Esophagus (tissue), 2 donors: ENCODE results near the gene ZNF440. TPM values are rescaled to one million over a fixed set of nuclear protein-coding genes. Genes with fewer than 3 reads are reported as not detected.

Experiments used
- H3K27ac ChIP-seq, 2 donors: one replicate each; pipeline ENCODE4 v1.5.1; 2013; ENCODE audit warnings: low read depth in 2 of 2, mild to moderate bottlenecking in 2 of 2, inconsistent platforms in 1 of 2, low read length in 1 of 2, moderate library complexity in 1 of 2
- H3K27me3 ChIP-seq, 2 donors: one replicate each; pipeline ENCODE4 v1.6.1; 2013; ENCODE audit warnings: low read length in 2 of 2, control low read depth in 1 of 2, mild to moderate bottlenecking in 1 of 2; ENCODE audit not compliant: insufficient read depth in 2 of 2, control insufficient read depth in 1 of 2
- H3K36me3 ChIP-seq, 2 donors: one replicate each; pipeline ENCODE4 v1.6.1; 2013; ENCODE audit warnings: low read length in 1 of 2; ENCODE audit not compliant: control insufficient read depth in 2 of 2, insufficient read depth in 2 of 2
- H3K4me1 ChIP-seq, 2 donors: one replicate each; pipeline ENCODE4 v1.6.1; 2013; ENCODE audit warnings: low read length in 1 of 2; ENCODE audit not compliant: control insufficient read depth in 2 of 2, insufficient read depth in 2 of 2
- H3K4me3 ChIP-seq, 2 donors: one replicate each; pipeline ENCODE4 v1.5.1; 2013; ENCODE audit warnings: low read length in 2 of 2, mild to moderate bottlenecking in 2 of 2, low read depth in 1 of 2, moderate library complexity in 1 of 2
- H3K9me3 ChIP-seq, 2 donors: one replicate each; pipeline ENCODE4 v1.6.1; 2013; ENCODE audit warnings: mild to moderate bottlenecking in 2 of 2, low read depth in 1 of 2, low read length in 1 of 2, moderate library complexity in 1 of 2; ENCODE audit not compliant: control insufficient read depth in 2 of 2, insufficient read depth in 1 of 2
- WGBS, 2 donors: extraction: QIAGEN DNeasy Blood & Tissue Kit; methylation state at CpG; one replicate each; pipeline ENCODE4 v1.1.7; 2013; 5-methylcytosine and 5-hydroxymethylcytosine counted together
- polyA plus RNA-seq, 2 donors: library from polyadenylated mRNA; stranded (reverse); fragments of 200-250 nt; gene quantifications; one replicate each; pipeline ENCODE4 v1.2.3, GENCODE V29; 2013
- donor health status: healthy with polysubstance abuse.
- donor health status: Bipolar disorder and iron deficiency.

Gene ZNF440
- polyA plus RNA-seq, 2 donors: 5.1 to 16.1 TPM

DNA sequence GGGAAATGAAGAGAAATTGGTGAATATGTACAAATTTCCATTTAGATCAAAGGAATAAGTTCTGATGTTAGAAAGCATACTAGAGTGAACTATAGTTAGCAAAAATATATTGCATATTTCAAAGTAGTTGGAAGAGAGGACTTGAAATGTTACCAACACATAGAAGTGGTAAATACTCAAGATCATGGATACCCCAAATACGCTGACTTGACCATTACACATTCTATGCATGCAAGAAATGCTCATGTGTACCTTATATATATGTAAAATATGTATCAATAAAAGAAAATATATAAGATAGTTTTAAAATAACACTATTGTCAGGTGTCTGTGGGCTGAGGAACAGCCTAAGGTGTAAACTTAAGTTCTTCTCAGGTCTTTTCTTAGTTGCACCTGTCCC, 30.3 kb upstream of the ZNF440 start:
- Histone ChIP-seq H3K36me3 (peaks cover 13% of the 10 kb centered on the region in 2 donors), H3K9me3 (peaks cover 0 to 23% of the 10 kb centered on the region in 2 donors), H3K27ac (no peak overlapping the region), H3K4me1 (no peaks in the 10 kb centered on the region), H3K27me3 (no peaks in the 10 kb centered on the region), H3K4me3 (no peak overlapping the region)
- WGBS, 2 donors: 90 to 100% methylated on average over 1 of the region's 1 CpG

DNA sequence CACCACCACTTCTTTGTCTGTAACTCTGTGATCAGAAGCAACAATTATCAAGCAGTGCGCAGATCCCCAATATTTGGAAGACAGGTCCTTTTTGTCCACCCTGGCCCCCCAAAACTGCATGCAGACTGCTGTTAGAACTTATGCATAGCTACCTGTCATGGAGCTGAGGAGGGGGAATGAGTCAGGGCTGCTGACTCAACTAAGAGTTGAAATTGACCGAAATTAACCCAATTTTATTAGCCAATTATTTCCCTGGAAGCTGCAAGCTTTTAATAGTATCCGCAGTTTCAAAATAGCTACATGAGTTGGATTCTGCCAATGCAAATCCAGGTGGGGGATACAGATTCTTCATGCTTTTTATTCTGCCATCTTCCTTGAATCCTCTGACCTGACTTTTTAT, 29.7 kb upstream of the ZNF440 start:
- Histone ChIP-seq H3K4me3 (no peak overlapping the region), H3K27me3 (no peaks in the 10 kb centered on the region)
- WGBS, 2 donors: 94 to 97% methylated on average over 3 of the region's 3 CpGs

DNA sequence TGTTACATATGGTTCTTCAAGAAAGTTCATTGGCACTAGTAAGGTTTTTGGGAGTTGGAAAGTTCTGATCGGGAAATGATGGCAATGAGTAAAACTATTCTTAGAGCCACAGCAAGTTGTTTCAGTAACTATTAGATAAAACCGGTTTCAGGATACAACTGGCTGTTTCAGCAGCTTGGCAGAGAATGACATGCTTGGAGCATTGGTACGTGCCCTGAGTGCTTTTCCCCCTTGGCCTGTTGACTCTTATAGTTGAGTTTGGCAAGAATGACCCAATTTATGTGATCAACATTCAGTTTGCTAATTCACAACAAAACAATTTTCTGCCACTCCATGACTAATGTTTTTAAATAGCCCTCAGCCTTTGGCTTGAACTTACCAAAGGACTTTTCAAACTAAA, 26.5 kb upstream of the ZNF440 start:
- Histone ChIP-seq H3K4me1 (no peaks in the 10 kb centered on the region), H3K27me3 (no peaks in the 10 kb centered on the region), H3K4me3 (no peak overlapping the region), H3K9me3 (peaks cover 0 to 11% of the 10 kb centered on the region in 2 donors), H3K27ac (no peak overlapping the region), H3K36me3 (no peaks in the 10 kb centered on the region)
- WGBS, 2 donors: 75 to 83% methylated on average over 3 of the region's 3 CpGs

More for the DNA sequence above, 29.7 kb upstream of the ZNF440 start:
- H3K9me3 ChIP-seq: peaks cover 0 to 20% of the 10 kb centered on the region in 2 donors
- H3K4me1 ChIP-seq: no peaks in the 10 kb centered on the region
- H3K36me3 ChIP-seq: peaks cover 9 to 13% of the 10 kb centered on the region in 2 donors
- no peak overlapping the region for H3K27ac ChIP-seq

DNA sequence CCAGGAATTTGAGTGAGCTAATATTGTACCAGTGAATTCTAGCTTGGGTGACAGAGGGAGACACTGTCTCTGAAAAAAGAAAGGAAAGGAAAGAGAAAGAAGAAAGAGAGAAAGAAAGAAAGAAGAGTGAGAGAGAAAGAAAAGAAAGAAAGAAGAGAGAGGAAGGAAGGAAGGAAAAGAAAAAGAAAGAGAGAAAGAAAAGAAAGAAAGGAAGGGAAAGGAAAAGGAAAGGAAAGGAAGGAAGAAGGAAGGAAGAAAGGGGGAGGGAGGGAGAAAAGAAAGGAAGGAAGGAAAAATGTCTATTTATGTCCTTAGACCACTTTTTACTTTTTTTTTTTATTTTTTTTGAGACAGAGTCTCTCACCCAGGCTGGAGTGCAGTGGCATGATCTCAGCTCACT, 21.1 kb upstream of the ZNF440 start:
- Histone ChIP-seq H3K4me1 (peaks cover 3% of the 10 kb centered on the region in 2 donors), H3K27ac (no peak overlapping the region), H3K4me3 (no peak overlapping the region), H3K9me3 (peaks cover 0 to 4% of the 10 kb centered on the region in 2 donors), H3K27me3 (no peaks in the 10 kb centered on the region), H3K36me3 (peaks cover 0 to 2% of the 10 kb centered on the region in 2 donors)

DNA sequence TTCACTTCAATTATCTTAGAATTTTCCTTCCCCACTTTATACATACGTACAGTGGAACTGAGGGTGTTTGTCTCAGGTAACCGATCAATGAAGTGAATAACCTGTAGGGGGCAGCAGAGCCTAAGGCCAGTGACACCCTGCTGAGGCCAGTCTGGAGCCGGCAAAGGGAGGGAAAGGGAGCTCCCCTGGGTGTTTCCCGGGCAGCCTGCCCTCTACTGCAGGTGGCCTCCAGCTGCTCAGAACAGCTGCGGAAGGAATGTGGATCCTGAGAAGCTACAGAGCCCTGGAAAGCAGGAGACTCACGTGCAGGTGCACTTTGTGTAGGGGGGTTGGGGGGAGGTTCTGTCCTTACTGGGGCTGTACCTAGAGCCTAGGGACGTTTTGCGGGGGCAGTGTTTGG, 16.6 kb upstream of the ZNF440 start:
- Histone ChIP-seq H3K4me1 (peaks cover 5 to 7% of the 10 kb centered on the region in 2 donors), H3K4me3 (peak overlapping the region in 1 of 2 donors; percentile 77), H3K27me3 (peaks cover 0 to 2% of the 10 kb centered on the region in 2 donors), H3K36me3 (peaks cover 0 to 2% of the 10 kb centered on the region in 2 donors), H3K27ac (no peak overlapping the region), H3K9me3 (no peaks in the 10 kb centered on the region)
- 6% methylated on average over 8 of the region's 8 CpGs for WGBS, 2 donors

DNA sequence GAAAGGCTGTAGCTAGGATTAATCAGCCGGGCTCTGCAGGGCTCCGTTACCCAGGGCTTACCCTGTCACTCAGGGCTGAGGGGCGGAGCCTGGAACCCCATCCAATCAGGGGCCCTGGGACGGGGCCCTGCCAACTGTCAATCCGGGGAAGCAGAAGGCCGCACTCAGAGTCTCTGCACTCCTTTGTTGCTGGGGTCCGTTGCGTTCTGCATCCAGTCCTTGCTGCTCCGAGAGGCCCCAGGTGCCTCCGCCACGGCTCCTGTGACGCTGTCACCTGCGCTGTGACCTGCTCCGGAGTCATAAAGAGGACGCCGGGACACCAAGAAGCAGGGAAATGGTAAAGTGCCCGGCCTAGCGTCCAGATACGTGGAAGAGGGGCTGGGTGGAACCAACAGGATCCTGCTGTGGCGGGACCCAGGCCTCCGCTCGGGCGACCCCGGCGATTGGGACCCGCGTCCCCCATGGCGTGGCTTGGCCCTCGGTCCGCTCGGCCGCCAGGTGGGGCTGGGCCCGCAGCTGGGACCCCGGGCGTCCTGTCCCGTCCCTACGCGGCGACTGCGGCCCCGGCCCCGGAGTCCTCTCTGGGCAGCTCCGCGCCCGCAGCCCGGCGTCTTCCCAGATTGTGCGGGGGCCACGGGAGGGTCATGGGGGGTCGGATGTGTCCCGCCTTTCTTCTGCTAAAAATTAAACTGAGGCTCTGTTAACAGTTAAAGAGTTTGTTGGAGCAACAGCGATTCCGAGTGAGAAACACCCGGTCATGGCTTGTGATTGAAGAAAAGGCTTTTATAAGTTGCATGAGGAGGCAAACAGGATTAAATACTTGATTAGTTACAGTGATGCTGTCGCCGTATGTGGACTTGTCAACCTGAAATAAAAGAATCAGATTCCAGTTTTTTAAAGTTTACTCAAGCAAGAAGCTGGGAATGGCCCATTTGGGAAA, 15.4 kb upstream of the ZNF440 start, which contains the start of gene ZNF491:
ZNF491 (plus strand) TSS at position 133 of the 940 bp plus-strand sequence. CDS start 7,431 bp downstream, outside the sequence.
- WGBS, 2 donors: 1% methylated on average over 56 of the region's 56 CpGs

DNA sequence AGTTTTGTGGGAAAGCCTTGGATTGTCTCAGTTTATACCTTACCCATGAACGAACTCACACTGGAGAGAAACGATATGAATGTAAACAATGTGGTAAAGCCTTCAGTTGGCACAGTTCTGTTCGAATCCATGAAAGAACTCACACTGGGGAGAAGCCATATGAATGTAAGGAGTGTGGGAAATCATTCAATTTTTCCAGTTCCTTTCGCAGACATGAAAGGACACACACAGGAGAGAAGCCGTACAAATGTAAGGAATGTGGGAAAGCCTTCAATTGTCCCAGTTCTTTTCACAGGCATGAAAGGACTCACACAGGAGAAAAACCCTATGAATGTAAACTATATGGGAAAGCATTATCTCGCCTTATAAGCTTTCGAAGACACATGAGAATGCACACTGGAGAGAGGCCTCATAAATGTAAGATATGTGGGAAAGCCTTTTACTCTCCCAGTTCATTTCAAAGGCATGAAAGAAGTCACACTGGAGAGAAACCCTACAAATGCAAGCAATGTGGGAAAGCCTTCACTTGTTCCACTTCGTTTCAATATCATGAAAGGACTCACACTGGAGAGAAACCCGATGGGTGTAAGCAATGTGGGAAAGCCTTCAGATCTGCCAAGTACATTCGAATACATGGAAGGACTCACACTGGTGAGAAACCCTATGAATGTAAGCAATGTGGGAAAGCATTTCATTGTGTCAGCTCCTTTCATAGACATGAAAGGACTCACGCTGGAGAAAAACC, 7.5 kb upstream of the ZNF440 start:
- no peak overlapping the region for H3K4me3 ChIP-seq
- WGBS, 2 donors: 91 to 93% methylated on average over 11 of the region's 11 CpGs
- no peak overlapping the region for H3K27ac ChIP-seq
- no peaks in the 10 kb centered on the region for H3K36me3 ChIP-seq
- H3K4me1 ChIP-seq: no peaks in the 10 kb centered on the region
- no peaks in the 10 kb centered on the region for H3K27me3 ChIP-seq
- H3K9me3 ChIP-seq: peaks cover 3 to 21% of the 10 kb centered on the region in 2 donors

More for the DNA sequence above, 15.4 kb upstream of the ZNF440 start, which contains the start of gene ZNF491:
- H3K36me3 ChIP-seq: peaks cover 0 to 2% of the 10 kb centered on the region in 2 donors
- H3K9me3 ChIP-seq: no peaks in the 10 kb centered on the region
- H3K27ac ChIP-seq: peak within 1 kb of the TSS; percentile 72 to 86
- peak within 1 kb of the TSS; percentile 66 to 77 for H3K4me3 ChIP-seq
- H3K4me1 ChIP-seq: peaks cover 5 to 7% of the 10 kb centered on the region in 2 donors
- H3K27me3 ChIP-seq: peaks cover 0 to 2% of the 10 kb centered on the region in 2 donors

DNA sequence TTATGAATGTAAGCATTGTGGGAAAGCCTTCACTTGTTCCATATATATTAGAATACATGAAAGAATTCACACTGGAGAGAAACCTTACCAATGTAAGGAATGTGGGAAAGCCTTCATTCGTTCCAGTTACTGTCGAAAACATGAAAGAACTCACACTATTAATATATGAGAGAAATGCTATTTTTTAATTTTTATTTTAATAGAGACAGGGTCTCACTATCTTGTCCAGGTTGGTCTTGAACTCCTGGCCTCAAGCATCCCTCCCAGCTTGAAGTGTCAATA, 7.0 kb upstream of the ZNF440 start:
- no peaks in the 10 kb centered on the region for H3K27me3 ChIP-seq
- no peak overlapping the region for H3K4me3 ChIP-seq
- no peaks in the 10 kb centered on the region for H3K4me1 ChIP-seq
- H3K27ac ChIP-seq: no peak overlapping the region
- H3K9me3 ChIP-seq: peaks cover 3 to 21% of the 10 kb centered on the region in 2 donors
- 93 to 94% methylated on average over 2 of the region's 2 CpGs for WGBS, 2 donors
- no peaks in the 10 kb centered on the region for H3K36me3 ChIP-seq

DNA sequence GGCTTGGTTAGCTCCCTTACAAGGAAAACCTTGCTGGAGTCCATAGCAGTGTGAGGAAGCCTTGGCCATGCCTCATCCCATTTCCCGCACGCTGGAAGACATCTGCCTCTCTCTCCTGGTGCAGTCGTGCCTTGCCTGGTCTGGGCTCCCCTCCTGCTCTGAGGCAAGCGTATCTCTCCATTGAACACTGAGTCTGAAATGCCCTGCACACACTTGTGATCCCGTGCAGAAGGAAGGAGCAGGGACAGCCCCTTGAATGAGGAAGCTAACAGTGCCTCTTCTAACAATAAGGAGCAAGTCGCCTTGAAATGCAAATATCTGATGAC, 407 bp upstream of the ZNF440 start:
- no peaks in the 10 kb centered on the region for H3K27me3 ChIP-seq
- WGBS, 2 donors: 1% methylated on average over 6 of the region's 6 CpGs
- H3K36me3 ChIP-seq: no peaks in the 10 kb centered on the region
- H3K27ac ChIP-seq: peak overlapping the region; percentile 61 to 91
- H3K4me1 ChIP-seq: peaks cover 0 to 2% of the 10 kb centered on the region in 2 donors
- H3K4me3 ChIP-seq: peak overlapping the region; percentile 89 to 95
- H3K9me3 ChIP-seq: no peaks in the 10 kb centered on the region
